ENCODE results near the gene KHDRBS2.

The KHDRBS2 gene

DNA sequence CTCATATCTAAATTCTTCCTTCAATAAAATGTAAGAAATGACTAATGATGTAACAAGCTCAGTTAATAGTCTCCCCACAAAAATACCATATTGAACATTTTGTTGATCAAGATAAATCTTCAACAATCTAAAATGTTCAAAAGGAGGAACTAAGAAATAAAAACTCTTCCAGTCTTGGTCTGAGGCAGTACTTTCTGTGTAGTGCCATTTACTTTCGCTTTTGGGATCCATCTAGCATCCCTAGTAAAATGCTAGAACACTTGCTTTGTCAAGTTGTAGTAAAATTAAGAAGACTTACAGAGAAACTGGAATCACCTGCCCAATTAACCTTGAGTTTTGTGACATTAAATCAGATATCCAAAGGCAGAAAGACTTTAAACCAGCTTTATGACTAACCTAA, 246.4 kb downstream of the KHDRBS2 start:
- peak overlapping the region; percentile 6 for H3K27ac Mint-ChIP-seq
- ATAC-seq (ENCODE audit: low read depth) (peak; percentile 65), DNase-seq (ENCODE audit: low spot score in 2 of 2) (no peak)
- peaks cover 3% of the 10 kb centered on the region for H3K4me1 Mint-ChIP-seq
- peak overlapping the region; percentile 9 for H3K4me3 Mint-ChIP-seq
- H3K27me3 Mint-ChIP-seq: no peaks in the 10 kb centered on the region
- peaks cover 10% of the 10 kb centered on the region for H3K36me3 Mint-ChIP-seq
- peaks cover 4% of the 10 kb centered on the region for H3K9me3 Mint-ChIP-seq

DNA sequence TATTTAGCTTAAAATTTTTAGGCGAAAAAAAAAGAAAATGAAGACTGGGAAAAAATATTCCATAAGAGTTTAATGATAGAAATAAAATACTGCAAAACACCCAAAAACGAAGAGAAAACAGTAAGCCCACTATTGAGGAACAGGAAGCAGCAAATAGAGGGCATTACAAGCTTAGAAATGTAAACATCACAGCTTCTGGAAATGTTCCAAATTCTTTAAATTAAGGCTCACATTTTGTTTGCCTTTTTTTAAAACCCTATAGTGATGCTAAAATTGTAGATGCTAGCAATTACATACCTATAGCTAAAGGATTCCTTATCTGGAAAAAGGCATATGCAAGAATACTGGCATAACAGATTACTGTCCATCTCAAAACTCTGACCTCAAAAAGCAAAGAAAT, 248.6 kb downstream of the KHDRBS2 start:
- peaks cover 9% of the 10 kb centered on the region for H3K9me3 Mint-ChIP-seq

DNA sequence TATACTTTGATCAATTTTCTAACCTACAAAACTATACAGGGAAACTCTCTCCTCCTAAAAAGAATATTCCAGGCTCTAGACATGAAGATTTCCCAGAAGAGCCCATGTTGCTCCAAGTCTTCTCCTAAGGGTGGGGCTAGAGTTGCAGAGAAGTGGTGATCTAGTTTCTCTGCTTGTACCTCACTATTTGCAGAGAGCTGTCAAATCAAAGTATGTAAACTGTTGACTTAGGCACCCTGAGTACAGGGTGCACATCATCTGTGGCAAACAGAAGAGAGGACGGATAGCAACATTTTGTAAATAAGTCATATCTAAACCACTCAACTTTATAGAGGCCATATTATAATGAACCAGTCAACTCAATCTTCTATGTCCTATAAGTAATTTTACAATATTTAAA, 250.1 kb downstream of the KHDRBS2 start:
- DNase-seq (ENCODE audit: low spot score in 2 of 2) (no peak), ATAC-seq (ENCODE audit: low read depth) (no peak)
- H3K4me1 Mint-ChIP-seq: no peaks in the 10 kb centered on the region
- H3K4me3 Mint-ChIP-seq: no peak overlapping the region
- peaks cover 20% of the 10 kb centered on the region for H3K36me3 Mint-ChIP-seq
- peaks cover 9% of the 10 kb centered on the region for H3K9me3 Mint-ChIP-seq
- H3K27ac Mint-ChIP-seq: no peak overlapping the region
- H3K27me3 Mint-ChIP-seq: no peaks in the 10 kb centered on the region

More for the DNA sequence above, 248.6 kb downstream of the KHDRBS2 start:
- Mint-ChIP-seq H3K27me3 (no peaks in the 10 kb centered on the region), H3K36me3 (peaks cover 17% of the 10 kb centered on the region), H3K4me3 (no peak overlapping the region), H3K27ac (no peak overlapping the region), H3K4me1 (no peaks in the 10 kb centered on the region)
- no peak for ATAC-seq (ENCODE audit: low read depth)
- no peak for DNase-seq (ENCODE audit: low spot score in 2 of 2)

DNA sequence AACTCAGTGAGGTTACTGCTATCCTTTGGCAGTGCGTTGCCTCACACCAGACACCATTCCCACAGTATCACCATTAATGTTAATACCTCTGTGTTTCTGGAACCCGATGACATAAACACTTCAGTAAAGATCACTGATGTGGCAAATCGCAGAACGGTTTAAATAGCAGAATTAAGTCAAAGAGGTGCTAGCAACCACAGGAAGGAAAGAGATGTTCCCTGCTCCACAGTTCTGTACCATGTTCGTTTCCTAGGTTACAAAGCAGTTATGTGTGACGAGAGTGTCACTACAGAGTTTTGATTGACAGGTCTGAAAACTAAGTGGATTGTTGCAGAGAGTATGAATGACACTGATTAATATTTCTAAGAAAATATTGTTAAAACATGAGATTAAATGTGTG, 272.3 kb downstream of the KHDRBS2 start:
- H3K9me3 Mint-ChIP-seq: peaks cover 8% of the 10 kb centered on the region
- no peak overlapping the region for H3K4me3 Mint-ChIP-seq
- peaks cover 22% of the 10 kb centered on the region for H3K36me3 Mint-ChIP-seq
- no peak for DNase-seq (ENCODE audit: low spot score in 2 of 2)
- ATAC-seq (ENCODE audit: low read depth): peak; percentile 94
- no peaks in the 10 kb centered on the region for H3K27me3 Mint-ChIP-seq
- peaks cover 6% of the 10 kb centered on the region for H3K4me1 Mint-ChIP-seq
- peak overlapping the region; percentile 28 for H3K27ac Mint-ChIP-seq

DNA sequence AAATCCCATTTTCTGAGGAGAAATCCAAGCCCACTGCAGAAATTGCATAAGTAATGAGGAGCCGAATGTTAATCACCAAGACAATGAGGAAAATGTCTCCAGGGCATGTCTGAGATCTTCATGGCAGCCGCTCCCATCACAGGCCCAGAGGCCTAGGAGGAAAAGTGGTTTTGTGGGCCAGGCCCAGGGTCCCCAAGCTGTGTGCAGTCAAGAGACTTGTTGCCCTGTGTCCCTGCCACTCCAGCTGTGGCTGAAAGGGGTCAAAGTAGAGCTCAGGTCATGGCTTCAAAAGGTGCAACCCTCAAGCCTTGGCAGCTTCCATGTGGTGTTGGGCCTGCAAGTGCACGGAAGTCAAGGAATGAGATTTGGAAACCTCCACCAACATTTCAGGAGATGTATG, 276.6 kb downstream of the KHDRBS2 start:
- H3K27me3 Mint-ChIP-seq: no peaks in the 10 kb centered on the region
- H3K9me3 Mint-ChIP-seq: peaks cover 9% of the 10 kb centered on the region
- ATAC-seq (ENCODE audit: low read depth): no peak
- no peak overlapping the region for H3K27ac Mint-ChIP-seq
- H3K4me3 Mint-ChIP-seq: no peak overlapping the region
- DNase-seq (ENCODE audit: low spot score in 2 of 2): no peak
- peaks cover 6% of the 10 kb centered on the region for H3K4me1 Mint-ChIP-seq
- peaks cover 23% of the 10 kb centered on the region for H3K36me3 Mint-ChIP-seq

DNA sequence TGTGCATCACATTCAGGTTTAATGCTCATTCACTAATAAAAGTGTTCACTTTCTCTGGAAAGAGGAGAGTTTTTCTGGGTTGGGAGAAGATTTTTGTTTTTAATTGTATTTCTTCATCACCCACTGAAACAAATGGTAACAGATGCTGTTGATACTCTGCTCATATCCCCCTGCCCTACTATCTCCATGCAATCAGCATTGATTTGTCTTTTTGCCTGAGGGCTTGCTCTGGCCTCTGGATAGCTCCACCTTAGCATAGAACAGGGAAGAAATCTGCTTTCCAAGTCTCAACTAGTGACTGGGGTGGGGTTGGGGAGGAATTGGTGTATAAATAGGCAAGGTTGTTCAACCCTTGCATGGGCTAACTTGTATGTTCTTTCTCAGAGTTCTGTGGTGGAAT, 296.4 kb downstream of the KHDRBS2 start:
- ATAC-seq (ENCODE audit: low read depth) (no peak), DNase-seq (ENCODE audit: low spot score in 2 of 2) (no peak)
- Mint-ChIP-seq H3K4me1 (no peaks in the 10 kb centered on the region), H3K27ac (no peak overlapping the region), H3K9me3 (no peaks in the 10 kb centered on the region), H3K27me3 (no peaks in the 10 kb centered on the region), H3K4me3 (no peak overlapping the region), H3K36me3 (peaks cover 10% of the 10 kb centered on the region)

DNA sequence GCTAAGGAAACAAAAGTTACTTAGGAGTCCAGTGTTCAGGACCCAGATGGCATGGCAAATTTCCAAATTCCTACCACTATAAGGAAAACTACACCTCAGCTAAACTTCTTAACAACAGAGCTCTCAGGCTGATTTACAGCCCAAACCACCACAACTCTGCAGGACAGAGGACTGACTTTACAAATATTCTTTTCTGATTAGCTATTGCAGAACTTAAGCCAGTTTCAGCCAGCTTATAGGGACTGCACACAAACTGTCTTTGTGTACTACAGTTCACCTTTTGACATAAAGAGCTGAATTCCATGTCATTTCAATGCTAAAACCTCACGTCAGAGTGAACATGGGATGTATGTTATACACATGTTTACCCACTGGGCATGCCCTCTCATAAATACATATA, 305.4 kb downstream of the KHDRBS2 start:
- H3K27ac Mint-ChIP-seq: no peak overlapping the region
- no peaks in the 10 kb centered on the region for H3K27me3 Mint-ChIP-seq
- H3K4me3 Mint-ChIP-seq: no peak overlapping the region
- DNase-seq (ENCODE audit: low spot score in 2 of 2) (no peak), ATAC-seq (ENCODE audit: low read depth) (no peak)
- no peaks in the 10 kb centered on the region for H3K9me3 Mint-ChIP-seq
- peaks cover 9% of the 10 kb centered on the region for H3K36me3 Mint-ChIP-seq
- H3K4me1 Mint-ChIP-seq: no peaks in the 10 kb centered on the region

DNA sequence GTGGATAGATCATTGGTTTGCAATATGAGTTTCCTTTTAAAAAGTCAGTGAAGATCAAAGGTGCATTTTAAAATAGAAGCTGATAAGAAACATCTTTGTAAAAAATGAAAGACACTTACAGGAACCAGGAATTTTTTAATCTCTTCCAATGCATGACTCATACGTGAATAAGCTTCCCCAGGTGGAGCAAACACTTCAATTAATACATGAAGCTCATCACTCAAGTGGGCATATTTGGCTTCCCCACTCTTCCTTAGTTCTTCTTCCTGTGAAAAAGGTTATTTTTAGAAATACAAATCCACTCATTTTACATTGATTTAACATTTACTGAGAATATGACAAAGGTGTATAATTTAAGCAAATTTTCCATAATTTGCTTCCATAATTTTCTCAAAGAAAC, 308.1 kb downstream of the KHDRBS2 start:
- ATAC-seq (ENCODE audit: low read depth) (no peak), DNase-seq (ENCODE audit: low spot score in 2 of 2) (no peak)
- Mint-ChIP-seq H3K27me3 (no peaks in the 10 kb centered on the region), H3K36me3 (peaks cover 12% of the 10 kb centered on the region), H3K27ac (no peak overlapping the region), H3K9me3 (no peaks in the 10 kb centered on the region), H3K4me3 (no peak overlapping the region), H3K4me1 (no peaks in the 10 kb centered on the region)

DNA sequence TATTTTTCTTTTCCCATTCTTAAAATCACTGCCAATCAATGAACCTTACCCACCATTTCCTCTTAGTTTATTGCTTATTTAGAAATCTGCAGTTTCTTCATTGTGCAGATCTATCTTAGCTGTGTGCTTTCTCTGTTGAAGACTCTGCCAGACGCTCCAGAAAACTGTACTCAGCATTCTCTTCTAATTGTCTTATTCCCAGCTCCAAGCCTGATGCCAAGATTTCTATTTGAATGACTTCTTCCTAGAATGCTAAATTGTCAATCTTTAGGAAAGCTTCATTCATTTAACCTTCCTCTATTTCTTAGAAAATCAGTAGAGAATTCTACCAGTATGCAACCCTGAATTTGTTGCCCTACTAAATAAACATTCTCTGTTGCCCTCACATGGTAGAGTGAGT, 308.9 kb downstream of the KHDRBS2 start:
- no peak for DNase-seq (ENCODE audit: low spot score in 2 of 2)
- Mint-ChIP-seq H3K36me3 (peaks cover 14% of the 10 kb centered on the region), H3K27ac (no peak overlapping the region), H3K27me3 (no peaks in the 10 kb centered on the region), H3K9me3 (no peaks in the 10 kb centered on the region), H3K4me1 (no peaks in the 10 kb centered on the region), H3K4me3 (no peak overlapping the region)
- ATAC-seq (ENCODE audit: low read depth): no peak

DNA sequence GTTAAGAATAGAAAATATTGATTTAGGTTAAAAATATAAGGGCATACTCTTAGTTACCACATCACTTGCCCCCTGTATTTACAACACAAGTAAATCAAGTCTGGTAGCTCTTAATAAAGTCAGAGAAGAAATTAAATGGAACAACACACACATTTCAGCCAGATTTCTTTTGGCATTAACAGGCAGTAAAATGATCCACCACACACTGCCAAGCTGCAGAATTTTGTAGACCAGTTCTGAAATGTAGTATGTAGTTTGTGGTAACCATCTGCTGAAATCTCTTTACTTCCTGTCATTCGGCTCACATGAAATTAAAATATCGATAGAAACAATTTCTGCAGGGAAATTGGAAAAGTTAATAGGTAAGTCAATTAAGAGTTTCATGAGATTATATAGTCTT, 326.8 kb downstream of the KHDRBS2 start:
- Mint-ChIP-seq H3K27me3 (no peaks in the 10 kb centered on the region), H3K4me1 (no peaks in the 10 kb centered on the region), H3K27ac (no peak overlapping the region), H3K9me3 (peaks cover 20% of the 10 kb centered on the region), H3K36me3 (peaks cover 30% of the 10 kb centered on the region), H3K4me3 (no peak overlapping the region)
- no peak for DNase-seq (ENCODE audit: low spot score in 2 of 2)
- ATAC-seq (ENCODE audit: low read depth): no peak

DNA sequence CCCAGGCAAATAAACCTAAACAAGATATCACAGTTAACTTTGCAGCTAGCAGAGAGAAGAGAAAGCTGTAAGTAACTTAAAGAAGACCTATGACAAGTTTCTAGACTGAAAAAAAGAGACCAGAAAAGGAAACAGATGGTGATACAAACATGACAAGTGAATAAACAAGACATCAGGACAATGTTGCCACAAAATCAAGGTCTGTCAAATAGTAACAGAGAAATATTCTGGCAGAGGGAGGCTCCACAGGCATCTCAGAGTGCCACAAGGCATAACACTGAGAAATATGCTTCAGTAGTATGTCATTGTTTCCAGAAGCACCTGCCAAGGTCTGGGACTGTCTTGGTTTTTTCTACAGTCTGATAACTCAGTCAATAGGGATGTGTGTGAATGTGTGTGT, 332.2 kb downstream of the KHDRBS2 start:
- H3K27me3 Mint-ChIP-seq: no peaks in the 10 kb centered on the region
- DNase-seq (ENCODE audit: low spot score in 2 of 2) (no peak), ATAC-seq (ENCODE audit: low read depth) (no peak)
- no peaks in the 10 kb centered on the region for H3K4me1 Mint-ChIP-seq
- H3K9me3 Mint-ChIP-seq: peaks cover 13% of the 10 kb centered on the region
- H3K27ac Mint-ChIP-seq: no peak overlapping the region
- peaks cover 18% of the 10 kb centered on the region for H3K36me3 Mint-ChIP-seq
- H3K4me3 Mint-ChIP-seq: no peak overlapping the region

DNA sequence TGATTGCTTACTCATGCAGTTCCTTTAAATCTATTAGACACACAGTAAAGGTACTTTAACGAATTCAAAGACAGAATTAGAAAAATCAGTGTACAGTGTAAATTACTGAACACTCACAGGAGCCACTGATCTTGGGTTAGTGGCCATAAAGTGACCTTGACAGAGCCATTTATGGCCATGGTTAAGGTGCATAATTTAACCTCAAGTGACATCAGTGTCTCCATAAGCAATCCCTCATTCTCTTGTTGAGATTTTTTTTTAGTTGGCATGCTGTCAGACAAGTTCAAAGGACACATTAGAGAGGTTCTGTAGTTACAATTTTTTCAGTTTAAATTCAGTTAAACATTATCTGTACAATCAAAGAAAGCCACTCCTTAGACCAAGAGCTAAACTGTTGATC, 334.4 kb downstream of the KHDRBS2 start:
- ATAC-seq (ENCODE audit: low read depth): no peak
- Mint-ChIP-seq H3K9me3 (no peaks in the 10 kb centered on the region), H3K4me1 (peaks cover 3% of the 10 kb centered on the region), H3K27me3 (no peaks in the 10 kb centered on the region), H3K4me3 (no peak overlapping the region), H3K36me3 (peaks cover under 1% of the 10 kb centered on the region), H3K27ac (no peak overlapping the region)
- no peak for DNase-seq (ENCODE audit: low spot score in 2 of 2)

DNA sequence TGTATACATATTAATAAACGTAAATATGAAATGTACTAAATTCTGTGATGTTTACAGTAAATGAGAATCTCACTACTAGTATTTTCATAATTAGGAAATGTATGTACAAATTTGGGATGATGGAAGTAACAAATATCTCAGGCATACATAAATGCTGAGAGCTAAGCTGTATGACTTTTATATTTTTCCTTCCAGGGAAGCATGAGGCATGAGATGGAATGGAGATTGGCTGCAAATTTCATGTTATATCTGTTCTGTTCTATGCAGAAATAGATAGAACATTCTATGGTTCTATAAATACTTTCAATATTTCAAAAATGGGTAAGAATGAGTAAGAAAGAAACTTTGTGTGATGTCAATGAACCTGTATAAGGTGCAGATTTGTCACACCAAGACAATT, 335.2 kb downstream of the KHDRBS2 start:
- Mint-ChIP-seq H3K27me3 (no peaks in the 10 kb centered on the region), H3K4me1 (peaks cover 5% of the 10 kb centered on the region), H3K27ac (no peak overlapping the region), H3K4me3 (no peak overlapping the region), H3K9me3 (no peaks in the 10 kb centered on the region), H3K36me3 (peaks cover 2% of the 10 kb centered on the region)
- ATAC-seq (ENCODE audit: low read depth) (no peak), DNase-seq (ENCODE audit: low spot score in 2 of 2) (no peak)

DNA sequence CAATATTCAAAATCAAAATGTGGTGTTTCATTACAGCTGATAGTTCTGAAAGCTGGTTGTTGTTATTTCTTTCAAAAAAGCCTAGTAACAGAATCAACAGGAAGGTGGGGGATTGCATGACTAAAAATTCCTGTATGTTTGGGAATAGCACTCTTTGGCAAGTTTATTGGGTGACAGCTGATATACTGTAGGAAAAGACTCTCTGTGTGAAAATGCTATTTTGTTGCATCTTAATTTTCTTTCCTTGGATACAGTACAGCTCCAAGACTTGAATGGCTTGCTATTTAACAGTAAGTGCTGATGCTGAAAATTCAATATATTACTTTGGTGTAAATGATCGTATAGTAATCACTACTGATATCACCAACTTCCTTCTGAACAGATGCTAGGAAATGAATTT, 336.1 kb downstream of the KHDRBS2 start:
- H3K27me3 Mint-ChIP-seq: no peaks in the 10 kb centered on the region
- ATAC-seq (ENCODE audit: low read depth) (no peak), DNase-seq (ENCODE audit: low spot score in 2 of 2) (no peak)
- peaks cover 2% of the 10 kb centered on the region for H3K36me3 Mint-ChIP-seq
- no peaks in the 10 kb centered on the region for H3K9me3 Mint-ChIP-seq
- H3K27ac Mint-ChIP-seq: no peak overlapping the region
- H3K4me3 Mint-ChIP-seq: no peak overlapping the region
- H3K4me1 Mint-ChIP-seq: peaks cover 5% of the 10 kb centered on the region

DNA sequence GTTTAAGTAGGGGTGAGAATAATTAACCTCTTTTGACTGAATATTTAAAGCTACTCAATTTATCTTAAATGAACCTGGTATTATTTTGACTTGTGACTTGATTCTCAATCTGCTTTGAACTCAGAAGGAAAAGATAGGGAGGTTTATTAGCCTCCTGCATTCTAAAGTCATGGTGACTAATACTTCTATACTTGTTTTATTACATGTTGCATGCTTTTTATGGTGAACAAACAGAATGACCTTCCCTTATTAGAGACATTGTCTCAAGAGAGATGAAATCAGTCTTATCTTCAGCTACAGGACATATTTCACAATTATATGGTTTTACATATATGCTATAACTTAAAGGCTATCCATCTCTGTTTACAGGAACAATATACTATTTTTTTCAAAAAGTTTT, 336.9 kb downstream of the KHDRBS2 start:
- H3K27ac Mint-ChIP-seq: no peak overlapping the region
- no peaks in the 10 kb centered on the region for H3K27me3 Mint-ChIP-seq
- no peak overlapping the region for H3K4me3 Mint-ChIP-seq
- ATAC-seq (ENCODE audit: low read depth): no peak
- H3K36me3 Mint-ChIP-seq: peaks cover 4% of the 10 kb centered on the region
- no peaks in the 10 kb centered on the region for H3K9me3 Mint-ChIP-seq
- no peak for DNase-seq (ENCODE audit: low spot score in 2 of 2)
- peaks cover 5% of the 10 kb centered on the region for H3K4me1 Mint-ChIP-seq

Measured in memory B cell (primary cell).